Activated CD8-positive, alpha-beta memory T cell treated with anti-CD3 and anti-CD28 coated beads, Interleukin-2, amount 50 U/mL, for 48 hours (primary cell): ENCODE results near the gene CDH23.
A peak's percentile ranks its signal among the peaks of the same experiment; 100 is the strongest.

ENCODE experiments used
- DNase-seq: peaks from one replicate; pipeline ENCODE4 v3.0.0-alpha.2; 2020

CDH23 gene

DNA sequence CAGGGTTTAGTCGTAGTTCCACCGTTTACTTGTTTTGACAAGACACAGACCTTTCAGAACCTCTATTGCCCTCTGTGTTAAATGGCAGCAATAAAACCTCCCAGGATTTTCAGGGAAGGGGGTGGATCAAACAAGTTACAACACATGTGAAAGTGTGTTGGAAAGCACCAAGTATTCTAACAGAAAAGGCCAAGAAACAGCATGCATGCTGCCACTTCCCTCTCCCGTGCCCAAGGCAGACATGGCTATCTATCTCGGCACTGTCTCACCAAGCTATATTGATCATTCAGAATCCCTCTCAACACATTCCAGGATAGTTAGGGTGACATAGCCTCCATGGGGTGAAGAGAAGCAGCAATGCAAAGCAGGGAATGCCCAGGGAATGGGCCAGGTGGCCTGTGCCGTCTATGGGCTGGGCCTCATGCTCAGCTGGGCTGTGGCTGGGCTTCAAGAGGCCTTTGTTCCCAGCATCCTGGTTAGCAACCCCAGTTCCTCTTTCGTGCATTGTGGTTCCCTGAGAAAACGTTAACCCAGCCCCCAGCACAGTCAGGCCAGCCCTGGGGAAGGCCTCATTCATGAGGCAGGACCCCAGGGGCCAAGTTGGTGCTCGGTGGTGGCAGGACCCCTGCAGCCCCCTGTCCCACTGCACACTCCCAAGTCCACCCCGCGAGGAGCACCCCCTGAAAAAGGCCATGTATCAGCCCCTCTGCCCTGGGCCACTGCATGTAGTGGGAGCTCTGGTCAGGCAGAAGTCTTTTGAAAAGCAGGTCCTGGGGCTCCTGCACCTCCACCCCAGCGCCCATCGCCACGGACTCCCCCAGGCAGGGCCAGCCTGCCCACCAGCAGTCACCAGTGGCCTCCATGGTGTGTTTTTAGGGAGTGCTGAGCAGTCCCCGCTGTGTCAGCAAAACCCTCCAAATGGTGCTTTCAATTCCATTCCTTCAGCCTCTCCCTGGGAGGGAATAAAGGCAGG lies 351.1 kb downstream of the CDH23 start:
- DNase-seq: no peak

DNA sequence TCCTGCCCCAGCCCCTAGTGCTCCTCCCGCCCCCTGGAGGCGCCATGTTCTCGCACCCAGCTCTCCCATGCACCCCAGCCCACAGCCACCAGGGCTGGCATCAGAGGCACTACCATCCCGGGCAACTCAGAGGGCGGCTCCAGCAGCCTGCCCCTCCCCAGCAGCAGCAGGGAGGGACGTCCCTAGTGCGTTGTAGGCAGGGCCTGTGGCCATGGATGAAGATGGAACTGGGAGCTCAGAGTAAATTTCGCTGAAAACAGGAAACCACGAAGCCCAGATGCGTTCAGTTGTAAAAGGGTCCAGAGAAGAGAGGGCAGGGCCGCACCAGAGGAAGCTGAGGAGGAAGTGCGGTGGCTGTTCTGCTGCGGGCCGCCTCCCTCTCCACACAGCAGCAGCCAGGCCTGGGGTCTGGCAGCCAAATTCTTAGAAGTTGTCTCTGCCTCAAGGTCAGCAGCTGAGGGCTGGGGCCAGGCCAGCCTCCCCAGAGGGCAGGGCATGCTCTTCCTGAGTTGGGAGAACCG lies 352.0 kb downstream of the CDH23 start:
- peak; percentile 85 for DNase-seq

DNA sequence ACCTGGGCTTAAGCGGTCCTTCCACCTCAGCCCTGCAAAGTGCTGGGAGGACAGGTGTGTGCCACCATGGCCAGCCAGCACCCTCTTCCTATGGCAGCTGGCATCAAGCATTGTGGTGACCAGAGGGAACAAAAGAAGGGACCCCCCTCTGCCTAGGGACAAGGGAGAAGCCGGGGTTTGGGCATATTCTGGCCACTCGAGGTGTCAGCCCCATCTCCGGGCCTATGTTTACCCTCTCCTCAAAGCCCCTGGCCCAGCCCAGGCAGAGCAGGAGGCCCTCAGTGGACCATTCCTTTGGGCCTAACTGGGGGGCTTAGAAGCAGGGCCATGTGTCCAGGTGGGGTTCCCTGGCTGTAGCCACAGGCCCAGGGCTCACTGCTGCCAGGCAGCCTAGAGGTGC lies 352.7 kb downstream of the CDH23 start:
- DNase-seq: no peak

DNA sequence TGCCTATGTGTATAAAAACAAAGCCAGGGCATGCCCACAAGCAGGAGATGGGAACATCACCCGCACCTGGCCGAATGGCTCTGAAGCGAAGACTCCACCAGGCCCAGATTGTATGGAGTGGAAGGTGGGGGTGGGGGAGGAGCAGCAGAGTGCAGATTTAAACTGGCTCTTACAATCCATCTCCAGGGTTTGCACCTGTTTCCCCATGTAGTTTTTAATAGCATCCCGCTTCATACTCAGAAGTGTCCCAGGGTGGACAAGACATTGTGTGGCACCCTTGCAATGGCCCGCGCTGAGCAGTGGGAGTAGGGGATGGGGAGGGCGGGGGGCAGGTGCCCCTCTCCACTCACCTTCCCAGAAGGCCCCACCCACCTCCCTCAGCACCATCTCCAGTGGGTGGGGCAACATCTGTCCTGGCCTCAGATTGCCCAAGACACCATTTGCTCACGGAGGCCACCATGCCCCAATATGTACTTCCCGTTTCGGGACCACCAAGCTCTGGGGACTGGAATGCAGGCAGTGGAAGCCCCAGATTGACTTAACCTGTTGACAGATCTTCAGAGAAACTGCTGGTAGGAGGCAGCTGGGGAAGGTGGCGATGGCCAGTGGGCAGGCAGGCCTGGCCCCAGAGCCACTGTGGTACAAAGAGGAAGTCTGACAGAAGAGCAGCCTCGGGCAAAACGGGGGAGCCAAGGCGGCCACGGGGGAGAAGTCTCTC lies 353.6 kb downstream of the CDH23 start:
- DNase-seq: no peak

DNA sequence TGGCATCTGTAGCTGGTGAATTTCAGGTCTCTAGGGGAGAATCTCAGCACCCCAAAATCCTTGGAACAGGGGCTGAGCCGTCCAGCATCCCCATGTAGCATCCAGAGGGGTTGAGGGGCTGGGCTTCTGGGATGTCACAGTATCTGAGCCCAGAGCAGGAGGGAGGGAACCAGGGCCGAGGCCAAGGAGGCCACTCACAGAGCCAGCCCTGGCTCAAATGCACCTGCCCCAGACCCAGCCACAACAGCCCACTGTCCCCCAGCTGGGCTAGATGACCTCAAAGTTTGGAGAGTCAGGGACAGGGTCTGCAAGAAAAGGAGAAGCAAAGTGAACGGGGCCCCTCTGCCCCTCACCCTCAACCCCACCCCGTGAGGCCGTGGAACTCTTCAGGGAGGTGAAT lies 354.3 kb downstream of the CDH23 start:
- DNase-seq: no peak

DNA sequence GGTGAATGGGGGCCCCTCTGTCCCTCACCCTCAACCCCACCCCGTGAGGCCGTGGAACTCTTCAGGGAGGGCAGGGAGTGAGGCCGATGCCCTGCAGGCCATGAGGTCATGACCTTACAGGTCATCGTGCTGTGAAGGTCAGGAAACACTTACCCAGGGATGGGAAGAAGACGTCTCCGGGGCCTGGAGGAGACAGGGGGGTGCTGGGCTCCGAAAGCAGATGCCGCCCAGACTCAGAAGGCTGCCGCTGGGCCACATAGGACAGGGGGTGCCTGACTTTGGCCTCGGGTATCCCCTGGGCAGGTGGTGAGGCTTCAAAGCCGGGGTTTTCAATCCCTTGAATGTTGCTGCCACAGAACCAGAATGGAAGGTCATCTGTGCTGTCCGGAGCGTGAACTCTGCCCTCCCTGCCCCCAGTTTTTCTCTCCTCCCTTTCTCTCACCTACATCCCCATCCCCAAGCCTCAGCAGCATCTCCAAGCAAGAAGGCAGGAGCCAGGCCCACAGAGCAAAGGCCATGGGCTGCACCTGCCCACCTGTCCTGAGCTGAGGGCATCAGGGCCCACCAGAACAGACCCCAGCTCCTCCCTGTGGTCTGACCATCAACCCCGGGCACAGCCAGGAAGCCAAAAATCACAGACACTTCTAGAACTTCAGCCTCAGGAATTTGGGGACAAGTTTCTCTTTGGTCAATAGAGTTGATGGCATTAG lies 354.9 kb downstream of the CDH23 start:
- no peak for DNase-seq

DNA sequence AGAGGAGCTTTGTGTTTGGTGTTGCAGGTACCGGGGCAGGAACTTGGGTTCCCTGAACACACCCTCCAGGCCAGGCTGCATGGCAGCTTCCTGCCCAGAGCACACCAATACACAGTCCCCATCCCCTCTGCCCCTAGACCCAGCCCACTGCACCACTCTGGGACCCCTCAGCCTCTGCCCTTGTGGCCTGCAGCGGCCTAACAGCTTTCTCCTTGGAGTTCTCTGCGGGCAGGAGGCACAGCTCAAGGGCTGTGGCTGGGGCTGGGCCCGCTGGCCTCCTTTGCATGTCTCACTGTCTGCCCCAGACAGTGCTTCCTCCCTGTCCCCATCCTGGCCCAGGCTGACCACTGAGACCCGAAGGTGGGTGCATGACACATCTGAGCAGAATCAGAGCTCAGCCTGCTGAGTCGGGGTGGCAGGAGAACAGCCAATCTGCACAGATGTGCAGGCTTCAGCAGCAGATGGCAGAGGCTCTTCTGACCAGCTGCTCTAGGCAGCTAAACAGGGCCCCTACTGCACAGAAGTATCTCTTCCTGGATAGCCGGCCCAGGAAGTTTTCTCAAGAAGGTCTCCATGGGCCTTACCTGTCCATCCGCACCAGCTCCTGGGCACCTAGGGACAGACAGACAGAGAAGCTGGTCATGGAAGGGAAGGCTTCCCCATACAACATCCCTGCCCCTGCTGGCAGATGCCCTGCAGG lies 355.8 kb downstream of the CDH23 start:
- DNase-seq: no peak

DNA sequence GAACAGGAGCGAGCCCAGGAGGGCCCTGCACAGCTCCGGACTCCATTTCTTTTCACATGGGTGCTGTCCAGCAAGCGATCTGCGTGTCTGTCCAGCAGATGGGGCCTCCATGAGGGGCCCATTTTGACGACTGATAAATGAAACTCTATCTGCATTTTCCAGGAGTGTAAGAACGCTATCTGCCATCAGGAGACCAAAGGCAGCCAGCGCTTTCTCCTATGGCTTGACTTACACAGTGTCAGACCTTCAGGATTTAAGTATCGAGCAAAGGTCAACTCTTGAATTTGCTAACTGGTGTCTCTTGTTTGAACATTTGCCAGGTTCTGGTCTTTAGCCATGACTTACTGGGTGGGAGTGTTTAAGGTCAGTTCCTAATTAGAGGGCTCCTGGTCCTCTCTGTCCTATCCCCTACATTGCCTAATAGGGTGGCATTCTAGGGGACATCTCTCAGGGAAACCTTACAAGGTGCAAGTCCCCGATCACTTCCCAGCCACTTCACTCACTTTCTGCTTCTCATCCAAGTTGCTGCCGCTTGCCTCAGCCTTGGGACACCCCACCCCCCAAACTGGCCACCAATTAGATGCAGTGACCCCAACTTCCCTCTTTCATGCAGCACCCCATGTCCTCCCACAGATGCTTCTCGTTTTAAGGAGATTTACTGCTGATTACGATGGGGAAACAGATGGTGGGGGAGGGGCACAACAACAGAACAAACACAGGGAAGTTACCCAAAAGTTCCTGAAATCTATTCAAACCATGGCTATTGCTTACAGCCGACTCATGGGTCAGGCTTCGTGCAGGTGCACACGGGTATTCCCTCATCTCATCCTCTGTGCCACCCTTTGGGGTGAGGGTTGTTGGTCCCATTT lies 356.6 kb downstream of the CDH23 start:
- no peak for DNase-seq

DNA sequence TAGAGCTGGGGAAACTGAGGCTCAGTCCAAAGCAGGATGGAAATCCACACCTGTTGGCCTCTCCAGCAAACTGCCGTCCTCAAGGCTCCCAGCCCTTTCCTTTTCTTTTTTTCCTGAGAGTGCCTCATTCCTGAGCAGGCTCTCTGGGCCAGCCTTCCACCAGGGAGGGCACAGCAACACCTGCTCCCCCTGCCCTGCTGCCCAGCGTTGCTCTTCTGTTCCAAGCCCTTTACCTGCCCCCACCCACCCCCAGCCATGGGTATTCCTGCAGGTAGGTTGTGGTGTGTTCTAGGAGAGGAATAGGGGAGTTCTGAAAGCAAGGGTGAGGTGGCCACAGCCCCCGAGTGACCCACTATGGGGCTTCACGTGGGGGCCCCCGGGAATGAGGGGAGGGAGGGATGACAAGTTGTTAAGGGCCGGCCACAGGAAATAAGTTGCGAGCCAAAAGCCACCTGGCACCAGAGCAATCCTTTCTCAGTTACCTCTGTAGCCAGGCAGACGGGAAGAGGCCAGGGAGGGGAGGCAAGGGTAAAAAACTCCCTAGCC lies 357.3 kb downstream of the CDH23 start:
- no peak for DNase-seq

DNA sequence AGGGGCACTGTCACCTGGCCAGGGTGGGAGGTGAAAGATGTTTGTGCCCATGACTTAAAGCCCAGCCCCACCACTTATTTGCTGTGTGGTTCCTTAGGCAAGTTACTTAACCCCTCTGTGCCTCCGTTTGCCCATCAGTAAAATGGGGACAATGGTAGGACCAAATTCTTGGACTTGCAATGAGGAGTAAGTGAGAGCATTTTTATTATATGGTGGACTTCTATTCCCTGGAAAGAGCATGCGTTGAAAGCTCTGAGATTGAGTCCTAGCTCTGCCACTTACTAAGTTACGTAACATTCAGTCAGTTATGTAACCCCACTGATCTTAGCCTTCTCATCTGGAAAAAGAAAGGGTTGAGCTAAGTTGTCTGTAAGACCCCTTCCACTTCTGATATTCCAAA lies 357.8 kb downstream of the CDH23 start:
- no peak for DNase-seq

DNA sequence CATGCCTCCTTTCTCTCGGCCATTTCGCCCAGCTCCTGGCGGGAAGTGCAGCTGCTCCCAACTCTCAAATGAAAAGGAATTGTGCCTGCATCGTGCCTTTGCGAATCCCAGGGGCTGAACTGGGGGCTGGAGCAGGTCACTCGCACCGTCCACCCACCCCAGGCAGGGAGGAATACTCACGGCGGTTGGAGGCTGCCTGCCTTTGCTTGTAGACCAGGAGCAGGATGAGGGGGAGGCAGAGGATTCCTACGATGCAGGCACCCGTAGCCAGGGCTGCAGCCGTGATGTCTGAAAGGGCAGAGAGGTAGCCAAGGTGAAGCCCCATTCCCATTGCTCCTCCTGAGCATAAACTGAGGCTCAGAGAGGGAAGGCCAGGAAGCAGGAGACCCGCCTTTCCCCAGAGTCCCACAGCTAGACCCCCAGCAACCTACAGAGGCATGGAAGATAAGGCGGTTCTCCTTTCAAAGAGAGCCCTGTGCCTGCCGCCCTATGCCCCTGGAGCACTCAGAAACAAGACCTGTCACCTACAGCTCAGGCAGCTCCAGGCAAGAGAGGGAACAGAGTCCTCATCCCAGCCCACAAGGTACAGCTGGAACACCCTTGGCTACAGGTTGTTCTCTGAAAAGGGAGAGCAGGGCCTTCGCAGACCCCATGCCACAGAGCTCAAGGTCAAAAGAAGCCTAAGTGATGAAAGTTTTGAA lies 358.6 kb downstream of the CDH23 start:
- no peak for DNase-seq

DNA sequence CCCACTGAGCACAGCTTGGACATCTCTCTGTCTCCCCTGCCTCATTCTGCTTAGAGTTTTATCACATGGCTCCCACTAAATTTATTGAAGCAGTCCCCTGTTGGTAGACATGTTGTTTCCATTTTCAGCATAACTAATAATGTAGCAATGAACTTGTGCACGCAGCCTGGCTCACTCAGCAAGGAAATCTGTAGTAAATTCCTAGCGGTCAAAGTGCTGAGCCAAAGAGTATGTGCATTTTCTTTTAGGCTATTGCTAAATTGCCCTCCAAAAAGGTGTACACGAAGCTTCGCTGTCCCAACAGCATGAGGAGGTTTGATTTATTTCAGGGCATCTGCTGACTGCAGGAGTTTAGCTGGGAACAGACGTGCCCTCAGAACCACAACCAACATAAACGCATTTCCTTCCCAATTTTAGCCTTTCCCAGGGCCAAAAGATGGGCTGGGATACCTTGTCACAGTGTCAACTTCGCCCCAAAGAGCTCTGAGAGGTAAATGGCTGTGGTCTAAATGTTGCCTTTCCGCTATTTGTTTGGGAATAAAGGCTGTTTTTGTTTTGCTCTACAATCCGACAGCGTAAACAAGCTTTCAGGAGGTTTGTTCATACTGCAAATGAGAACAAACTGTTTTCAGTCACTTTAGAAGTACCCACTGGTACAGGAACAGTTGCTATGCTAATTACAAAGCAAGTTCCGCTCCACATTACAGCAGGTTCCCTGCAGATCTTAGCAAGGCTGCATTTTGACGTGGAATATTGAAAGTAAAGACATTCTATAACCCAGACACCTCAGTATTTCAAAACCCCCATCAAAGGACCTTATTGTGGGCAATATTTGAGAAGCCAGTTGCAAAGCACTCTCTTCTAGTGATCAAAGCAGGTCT lies 359.8 kb downstream of the CDH23 start:
- no peak for DNase-seq

DNA sequence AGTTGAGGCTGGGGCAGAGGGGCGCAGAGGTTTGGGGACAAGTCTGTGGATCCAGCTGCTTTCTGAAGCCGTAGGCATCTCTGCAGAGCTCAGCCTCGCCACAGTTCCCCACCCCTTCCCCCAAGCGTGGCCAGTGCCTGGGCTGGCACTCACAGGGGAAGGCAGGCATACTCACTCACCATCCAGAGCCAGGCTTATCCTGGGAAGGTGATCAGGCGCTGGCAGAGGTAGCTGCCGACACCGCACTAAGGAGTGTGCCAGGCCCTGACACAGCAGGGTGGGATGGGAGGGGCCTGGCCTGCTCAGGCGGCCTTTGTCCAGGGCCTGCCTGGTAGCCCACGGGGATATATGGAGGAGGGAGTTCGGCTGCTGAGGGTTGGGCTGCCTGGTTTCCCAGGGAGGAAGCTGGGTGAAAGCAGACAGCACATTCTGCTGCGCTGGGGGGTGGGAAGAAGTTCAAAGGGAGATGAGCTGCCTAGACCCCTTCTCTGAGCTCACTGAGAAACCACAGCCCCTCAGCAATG lies 360.7 kb downstream of the CDH23 start:
- DNase-seq: no peak

DNA sequence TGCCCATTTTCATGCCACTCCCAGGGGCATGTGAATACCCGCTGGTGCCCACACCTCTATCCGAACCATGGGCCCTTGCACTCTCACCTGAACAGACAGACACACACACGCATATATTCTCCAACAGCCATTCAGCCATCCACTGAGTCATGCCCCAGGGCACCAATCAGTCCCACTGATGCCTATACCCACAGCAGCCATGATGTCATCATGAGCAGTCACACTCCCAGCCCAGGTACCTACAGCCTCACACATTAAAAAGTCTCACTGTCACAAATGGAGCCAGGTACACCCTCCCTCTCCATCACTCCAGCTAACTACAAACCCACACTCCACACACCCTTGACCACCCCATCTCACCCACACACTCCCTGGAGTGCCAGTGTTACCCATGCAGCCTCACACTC lies 364.4 kb downstream of the CDH23 start:
- DNase-seq: peak; percentile 63

DNA sequence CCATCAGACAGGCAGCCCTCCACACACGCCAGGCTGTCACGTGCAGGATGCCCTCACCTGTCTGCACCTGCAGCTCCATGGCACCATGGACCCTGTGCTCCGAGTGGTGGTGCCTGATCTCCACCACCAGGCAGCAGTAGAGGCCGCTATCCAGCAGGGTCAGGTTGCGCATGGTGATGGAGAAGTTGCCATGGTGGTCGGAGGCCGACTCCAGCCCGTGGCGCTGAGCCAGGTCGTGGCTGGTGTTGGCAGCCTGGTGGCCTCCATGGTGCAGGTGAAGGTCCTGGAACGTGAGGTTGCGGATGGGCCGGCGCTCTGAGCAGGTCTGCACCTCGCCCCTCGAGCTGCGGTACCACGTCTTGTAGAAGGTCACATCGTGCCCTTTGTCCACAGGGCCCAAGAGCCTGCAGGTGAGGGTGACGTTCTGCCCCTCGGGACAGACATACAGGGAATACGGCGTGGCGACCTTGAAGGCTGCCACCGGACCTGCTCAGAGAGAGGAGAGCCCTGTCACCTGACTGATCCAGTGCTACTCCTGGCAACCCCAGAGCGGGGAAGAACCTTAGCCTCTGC lies 364.9 kb downstream of the CDH23 start:
- DNase-seq: no peak

DNA sequence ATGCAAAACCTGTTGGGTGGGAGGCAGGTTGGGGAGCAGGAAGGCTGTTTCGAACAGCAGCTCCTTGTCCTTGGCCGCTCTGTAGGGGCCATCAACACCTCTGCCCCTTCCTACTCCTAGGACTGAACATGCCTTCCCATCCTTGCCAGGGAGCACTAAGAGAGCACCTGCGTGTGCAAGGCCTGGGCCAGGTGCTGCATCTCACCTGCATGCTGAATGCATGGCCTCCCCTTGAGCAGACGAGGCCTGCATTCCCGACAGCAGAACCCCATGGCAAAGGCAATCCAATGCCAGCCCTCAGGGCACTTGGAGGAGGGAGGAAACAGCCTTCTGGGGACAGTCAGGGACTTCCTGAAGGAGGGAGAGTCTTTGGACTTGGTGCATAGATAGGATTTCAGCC lies 365.6 kb downstream of the CDH23 start:
- no peak for DNase-seq

DNA sequence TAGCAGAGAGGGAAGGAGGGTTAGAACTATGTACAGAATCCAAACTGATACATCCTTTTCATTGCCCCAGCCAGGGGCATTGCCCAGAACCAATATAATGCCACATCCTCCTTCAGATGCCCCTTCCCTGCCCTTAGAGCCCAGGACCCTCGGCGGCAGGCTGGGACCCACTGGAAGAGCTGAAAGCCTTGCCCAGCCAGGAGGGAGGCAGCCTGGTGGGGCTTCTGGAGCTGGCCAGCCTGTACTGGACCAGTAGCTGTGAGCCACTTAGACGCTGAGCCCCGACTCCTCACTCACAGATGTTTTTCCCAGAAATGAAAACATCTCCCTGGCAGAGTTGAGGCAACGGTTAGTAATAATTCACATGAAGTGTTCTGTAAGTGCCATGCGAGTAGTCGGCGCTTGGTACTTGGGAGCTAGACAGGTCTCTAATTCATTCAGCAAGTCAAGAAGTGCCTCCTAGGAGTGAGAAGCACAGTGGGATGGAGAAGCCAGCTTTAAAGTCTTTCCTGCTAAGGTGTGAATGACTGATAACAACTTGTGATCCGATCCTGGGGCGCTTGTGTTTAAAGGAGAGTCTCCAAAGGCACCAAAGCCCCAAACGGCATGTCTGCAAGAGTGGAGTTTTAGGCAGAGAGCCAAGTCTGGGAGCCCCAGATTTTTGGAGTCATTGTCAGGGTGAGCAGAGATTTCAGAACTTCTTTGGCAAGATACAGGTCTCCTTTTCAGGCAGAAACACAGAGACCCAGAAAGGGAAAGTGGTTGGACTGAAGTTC lies 366.8 kb downstream of the CDH23 start:
- DNase-seq: no peak
